GM18505 (cell line): ENCODE data around the gene TK2.
A peak's percentile ranks its signal among the peaks of the same experiment; 100 is the strongest.
"Not testable (repeated sequence)": the region's sequence is repeated elsewhere in the genome, so short reads cannot be mapped to it uniquely, and the experiment has no call there.

Source experiments
- ATAC-seq: cut with Tn5 transposase; IDR thresholded peaks from one replicate; pipeline ENCODE4 v1.9.1; 2021; ENCODE audit not compliant: unreplicated experiment
- POLR2A ChIP-seq: IDR thresholded peaks from 4 replicates; pipeline ENCODE4 v1.6.1; 2011; ENCODE audit warnings: borderline replicate concordance; ENCODE audit not compliant: insufficient read depth, insufficient read length; ENCODE audit errors: extremely low read depth

The TK2 gene

DNA sequence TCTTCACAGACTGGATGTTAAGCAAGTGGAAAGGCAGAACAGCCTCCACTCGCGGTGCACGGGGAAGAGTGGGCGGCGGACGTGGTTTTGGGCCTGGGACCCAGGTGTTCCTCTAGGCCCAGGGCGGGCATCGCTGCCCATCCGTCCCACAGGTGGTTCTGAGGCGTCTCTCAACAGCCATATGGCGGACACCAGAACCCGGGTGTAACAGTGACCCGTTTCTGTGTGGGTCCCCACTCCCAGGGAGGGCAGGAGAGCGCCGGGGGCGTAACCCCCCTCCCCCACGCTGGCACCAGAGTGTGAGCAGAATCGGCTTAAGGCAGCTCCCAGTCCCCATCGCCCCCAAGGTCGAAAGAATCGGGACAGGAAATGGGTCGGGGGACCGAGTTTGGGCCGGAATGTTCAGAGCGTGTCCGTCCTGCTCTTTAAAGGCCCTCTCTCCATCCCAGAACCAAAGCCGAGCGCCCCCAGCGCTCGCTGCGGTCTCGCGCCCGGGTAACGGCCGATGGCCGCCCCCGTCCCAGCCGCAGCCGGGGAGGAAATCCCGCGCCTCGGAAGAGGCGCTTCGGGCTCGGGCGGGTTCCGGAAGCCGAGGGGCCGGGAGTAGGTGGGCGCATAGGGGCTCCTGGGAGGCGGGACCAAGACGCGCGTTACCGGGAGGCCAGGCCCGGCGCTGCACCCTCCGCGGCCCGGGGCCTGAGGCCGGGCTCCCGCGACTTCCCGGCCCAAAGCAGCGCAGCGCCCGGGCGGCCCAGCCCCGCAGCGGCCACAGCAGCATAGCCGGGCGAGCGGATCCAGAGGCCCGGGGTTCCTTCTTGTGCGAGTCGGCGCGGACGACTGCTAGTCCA is at the start of gene TK2:
TSS of gene TK2 (minus strand) at position 839 of the 848 bp plus-strand sequence. CDS start at position 778, 61 bp downstream.
- TF ChIP-seq POLR2A = peak; percentile 62
- no peak for ATAC-seq

DNA sequence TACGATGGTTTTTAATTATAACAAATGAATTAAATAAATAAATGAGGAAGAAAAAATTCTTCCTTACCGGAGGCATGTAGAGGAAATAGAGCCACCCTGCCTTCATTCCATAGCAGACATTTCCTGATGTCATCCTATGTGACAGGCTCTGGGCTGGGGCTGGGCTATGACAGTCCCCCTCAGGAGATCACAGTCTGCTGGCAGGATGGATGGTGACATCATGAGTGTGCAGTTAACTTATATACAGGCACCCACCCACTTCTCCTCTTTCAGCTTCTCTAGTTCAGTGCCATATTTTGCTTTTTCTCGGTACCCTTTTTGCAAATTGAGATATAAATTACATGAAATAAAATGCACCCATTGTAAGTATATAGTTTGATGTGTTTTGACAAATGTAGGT is 48.2 kb upstream of the TK2 start:
- no peak for TF ChIP-seq POLR2A

DNA sequence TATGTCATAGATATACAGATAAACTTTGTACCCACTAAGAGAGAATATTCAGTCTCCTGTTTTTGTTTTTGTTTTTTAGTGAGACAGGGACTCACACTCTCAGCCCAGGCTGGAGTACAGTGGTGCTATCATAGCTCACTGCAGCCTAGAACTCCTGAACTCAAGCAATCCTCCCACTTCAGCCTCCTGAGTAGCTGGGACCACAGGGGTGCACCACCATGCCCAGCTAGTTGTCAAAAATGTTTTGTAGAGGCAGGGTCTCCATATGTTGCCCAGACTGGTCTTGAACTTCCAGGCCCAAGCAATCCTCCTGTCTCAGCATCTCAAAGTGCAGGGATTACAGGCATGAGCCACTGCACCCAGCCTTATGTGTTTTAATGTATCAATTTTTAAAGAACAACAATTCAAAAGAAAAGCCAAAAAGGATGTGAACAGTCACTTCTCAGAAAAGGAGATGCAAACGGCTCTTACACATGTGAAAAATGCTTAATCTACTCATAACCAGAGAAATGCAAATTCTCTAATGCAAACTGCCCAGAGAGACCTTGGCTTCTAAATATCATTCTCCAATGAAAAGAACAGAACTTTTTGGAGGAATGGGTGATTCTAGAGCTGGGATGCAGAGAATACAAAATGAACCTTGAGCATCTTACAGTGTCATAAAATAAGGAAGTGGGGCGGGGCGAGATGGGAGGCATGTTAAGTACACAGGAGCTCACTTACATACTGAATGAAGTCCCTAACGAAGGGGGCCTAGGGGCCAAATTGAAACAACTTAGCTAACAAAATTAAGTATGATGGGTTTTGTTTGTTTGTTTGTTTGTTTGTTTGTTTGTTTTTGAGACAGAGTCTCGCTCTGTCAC is 47.3 kb upstream of the TK2 start:
- TF ChIP-seq POLR2A = no peak
- no peak for ATAC-seq

More for the DNA sequence above, 48.2 kb upstream of the TK2 start:
- no peak for ATAC-seq

GRCh38 chr16:66596559-66596958 is 46.6 kb upstream of the TK2 start:
- not testable (repeated sequence) for ATAC-seq

GRCh38 chr16:66594739-66595138 is 44.8 kb upstream of the TK2 start:
- no peak for ATAC-seq

GRCh38 chr16:66592814-66593213 is 42.9 kb upstream of the TK2 start:
- no peak for ATAC-seq
- TF ChIP-seq POLR2A = no peak

More at GRCh38 chr16:66594739-66595138, 44.8 kb upstream of the TK2 start:
- TF ChIP-seq POLR2A = no peak

DNA sequence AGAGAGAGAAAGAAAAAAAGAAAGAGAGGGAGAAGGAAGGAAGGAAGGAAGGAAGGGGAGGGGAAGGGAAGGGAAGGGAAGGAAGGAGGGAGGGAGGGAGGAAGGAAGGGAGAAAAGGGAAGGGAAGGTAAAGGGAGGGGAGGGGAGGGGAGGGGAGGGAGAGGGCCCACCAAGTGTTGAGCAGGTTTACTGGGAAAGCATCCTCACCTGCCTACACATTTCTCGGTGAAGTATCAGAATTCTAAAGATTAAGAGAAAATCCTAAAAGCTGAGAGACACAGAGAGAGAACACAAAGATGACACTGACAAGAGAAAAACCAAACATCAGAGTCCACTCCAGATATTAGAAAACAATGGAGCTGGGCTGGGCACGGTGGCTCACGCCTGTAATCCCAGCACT is 42.3 kb upstream of the TK2 start:
- no peak for TF ChIP-seq POLR2A
- no peak for ATAC-seq

DNA sequence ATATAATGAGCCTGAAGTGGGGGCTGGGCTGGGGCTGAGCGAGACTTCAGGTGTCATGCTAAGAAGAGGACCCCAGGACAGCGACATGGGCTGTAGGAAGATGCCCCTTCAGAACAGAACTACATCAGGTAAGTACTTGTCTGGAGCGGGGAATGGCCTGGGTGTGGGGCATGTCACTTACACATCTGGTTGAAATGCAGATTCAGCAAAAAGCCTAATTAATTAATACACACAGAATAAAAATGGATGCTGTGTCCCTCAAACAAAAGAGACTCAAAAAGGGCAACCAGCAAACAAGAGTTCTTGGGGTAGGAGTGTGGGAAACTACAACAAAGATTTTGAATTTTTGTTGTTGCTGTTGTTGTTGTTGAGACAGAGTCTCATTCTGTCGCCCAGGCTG is 41.1 kb upstream of the TK2 start:
- ATAC-seq = no peak
- no peak for TF ChIP-seq POLR2A

DNA sequence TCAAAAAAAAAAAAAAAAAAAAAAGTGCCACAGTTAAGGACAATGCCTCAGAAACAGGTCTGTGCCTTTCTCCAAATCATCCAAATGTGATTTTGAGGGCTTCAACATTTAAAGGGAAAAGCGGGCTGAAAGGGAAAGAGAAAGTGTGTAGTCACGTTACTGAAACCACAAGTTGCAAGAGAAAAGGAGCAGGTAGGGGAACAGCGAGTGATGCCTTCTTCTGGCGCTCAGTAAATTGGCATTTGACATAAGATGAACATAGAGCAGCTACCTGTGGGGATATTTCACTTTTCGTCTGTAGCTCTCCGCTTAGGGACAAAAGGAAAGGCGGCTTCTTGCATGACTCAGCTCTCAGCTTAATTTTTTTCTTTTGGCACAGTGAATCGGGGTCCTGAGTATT is 40.4 kb upstream of the TK2 start:
- TF ChIP-seq POLR2A = no peak
- ATAC-seq = no peak

DNA sequence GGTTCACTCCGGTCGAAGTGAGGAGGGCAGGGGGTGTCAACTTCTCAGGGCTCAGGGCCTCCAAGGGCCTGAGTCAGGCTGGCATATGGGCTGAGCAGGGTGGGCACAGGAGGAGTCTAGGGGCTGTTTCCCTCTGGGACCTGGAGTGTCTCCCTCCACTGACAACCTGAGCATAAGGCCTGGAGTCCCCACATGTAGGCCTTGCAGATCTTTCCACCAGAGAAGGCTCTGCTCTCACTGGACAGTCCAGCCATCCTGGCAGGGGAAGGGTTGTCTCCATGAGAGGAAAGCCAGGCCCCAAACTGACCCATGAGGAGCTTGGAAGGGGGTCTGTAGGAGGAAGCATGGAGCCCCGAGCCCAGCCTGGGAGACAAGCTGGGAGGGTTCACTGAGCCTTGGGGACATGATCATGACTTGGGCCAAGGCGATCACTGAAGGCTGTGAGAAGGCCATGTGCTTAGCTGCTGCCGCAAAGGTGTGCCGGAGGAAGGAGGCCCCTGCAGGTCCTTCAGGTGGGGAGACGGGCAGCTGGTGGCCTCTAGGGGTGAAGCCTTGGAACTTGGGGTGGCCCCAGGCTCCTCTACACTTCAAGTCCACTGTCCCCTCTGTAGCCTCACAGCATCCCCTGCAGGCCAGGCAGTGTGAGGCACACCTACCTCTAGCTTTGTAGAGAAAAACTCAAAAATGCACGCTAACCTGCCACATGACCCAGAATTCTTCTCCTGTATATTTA is 39.2 kb upstream of the TK2 start:
- ATAC-seq = peak; percentile 54

DNA sequence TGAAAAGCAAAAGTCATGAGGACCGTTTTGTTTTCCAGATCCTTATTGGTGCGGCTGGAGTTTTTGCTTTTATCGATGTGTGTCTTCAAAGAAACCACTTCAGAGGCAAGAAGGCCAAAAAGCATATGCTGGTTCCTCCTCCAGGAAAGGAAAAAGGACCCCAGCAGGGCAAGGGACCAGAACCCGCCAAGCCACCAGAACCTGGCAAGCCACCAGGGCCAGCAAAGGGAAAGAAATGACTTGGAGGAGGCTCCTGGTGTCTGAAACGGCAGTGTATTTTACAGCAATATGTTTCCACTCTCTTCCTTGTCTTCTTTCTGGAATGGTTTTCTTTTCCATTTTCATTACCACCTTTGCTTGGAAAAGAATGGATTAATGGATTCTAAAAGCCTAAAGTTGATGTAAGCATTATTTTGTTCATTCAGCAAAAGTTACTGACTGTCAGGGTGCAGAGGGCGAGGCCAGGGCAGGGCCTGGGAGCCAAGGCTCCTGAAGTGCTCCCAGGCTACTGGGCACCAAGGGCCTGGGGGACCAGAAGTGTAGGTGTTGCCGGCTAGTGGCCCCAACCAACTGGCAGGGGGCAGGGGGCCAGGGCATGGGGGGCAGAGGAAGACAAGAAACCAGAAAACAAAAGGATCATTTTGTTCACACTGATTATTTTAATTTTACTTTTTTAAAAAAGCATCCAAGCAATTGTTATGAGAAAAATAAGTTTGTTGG is 38.1 kb upstream of the TK2 start:
- no peak for ATAC-seq
- TF ChIP-seq POLR2A = no peak

More for the DNA sequence above, 39.2 kb upstream of the TK2 start:
- TF ChIP-seq POLR2A = no peak

- no peak for ATAC-seq
- TF ChIP-seq POLR2A = no peak
Measured at GRCh38 chr16:66585481-66586239, 35.7 kb upstream of the TK2 start.

- ATAC-seq = no peak
- TF ChIP-seq POLR2A = no peak
Measured at GRCh38 chr16:66581246-66581952, 31.5 kb upstream of the TK2 start.
